NCI-H510A treated with DMSO at 0.1 percent for 48 hours (cell line): ENCODE data around the gene TGFB2.

Experiments used
- DNase-seq: peaks from one replicate; lab custom pipeline; 2025; lab: John Stamatoyannopoulos, UW

The TGFB2 gene

GRCh38 chr1:218462587-218462986 lies 117.5 kb downstream of the TGFB2 start:
- DNase-seq, result no peak

DNA sequence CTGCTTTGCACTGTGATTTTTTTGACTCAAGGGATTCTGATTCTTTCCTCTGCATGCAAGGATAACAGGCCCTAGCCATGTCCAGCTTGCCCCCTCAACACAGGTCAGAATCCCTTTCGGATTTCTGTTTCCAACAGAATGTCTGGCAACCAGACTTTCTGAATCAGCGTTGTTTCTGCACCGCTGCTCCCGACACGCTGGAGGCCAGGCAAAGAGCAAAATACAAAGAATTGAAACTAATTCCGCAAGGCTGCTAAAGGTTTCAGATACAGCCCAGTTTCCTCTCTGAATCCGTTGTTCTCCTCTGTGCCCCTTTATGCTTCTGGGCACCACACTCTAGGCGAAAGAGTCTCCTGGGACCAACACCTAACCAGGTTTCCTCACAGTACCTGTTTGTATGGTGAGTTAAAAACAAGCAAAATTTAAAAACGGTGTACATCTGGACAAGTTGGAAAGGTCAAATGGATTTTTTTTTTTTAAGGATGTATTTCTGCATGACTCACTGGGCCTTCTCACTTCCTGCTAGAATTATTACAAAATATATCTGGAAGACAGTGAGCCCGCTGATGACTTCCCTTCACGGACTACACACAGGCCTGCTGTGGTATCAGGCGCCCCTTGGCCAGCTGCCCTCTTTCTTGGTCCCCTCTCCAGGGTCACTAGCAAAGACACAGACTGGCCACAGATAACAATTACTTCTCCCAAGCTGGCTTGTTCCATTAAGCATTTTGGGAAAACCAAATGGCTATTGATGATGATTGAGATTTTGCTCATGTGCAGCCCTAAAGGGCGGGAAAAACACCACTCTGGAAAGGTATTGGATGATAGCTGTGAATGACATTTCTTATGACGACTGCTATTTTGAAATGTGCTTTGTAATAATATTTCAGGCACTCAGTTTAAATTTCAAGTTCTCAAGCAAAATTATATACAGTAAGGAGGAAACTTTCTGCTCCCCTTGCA lies 118.3 kb downstream of the TGFB2 start:
- DNase-seq, result no peak

GRCh38 chr1:218464871-218465270 lies 119.7 kb downstream of the TGFB2 start:
- no peak for DNase-seq

- no peak for DNase-seq
These were observed 121.3 kb downstream of the TGFB2 start for GRCh38 chr1:218466341-218467010.

DNA sequence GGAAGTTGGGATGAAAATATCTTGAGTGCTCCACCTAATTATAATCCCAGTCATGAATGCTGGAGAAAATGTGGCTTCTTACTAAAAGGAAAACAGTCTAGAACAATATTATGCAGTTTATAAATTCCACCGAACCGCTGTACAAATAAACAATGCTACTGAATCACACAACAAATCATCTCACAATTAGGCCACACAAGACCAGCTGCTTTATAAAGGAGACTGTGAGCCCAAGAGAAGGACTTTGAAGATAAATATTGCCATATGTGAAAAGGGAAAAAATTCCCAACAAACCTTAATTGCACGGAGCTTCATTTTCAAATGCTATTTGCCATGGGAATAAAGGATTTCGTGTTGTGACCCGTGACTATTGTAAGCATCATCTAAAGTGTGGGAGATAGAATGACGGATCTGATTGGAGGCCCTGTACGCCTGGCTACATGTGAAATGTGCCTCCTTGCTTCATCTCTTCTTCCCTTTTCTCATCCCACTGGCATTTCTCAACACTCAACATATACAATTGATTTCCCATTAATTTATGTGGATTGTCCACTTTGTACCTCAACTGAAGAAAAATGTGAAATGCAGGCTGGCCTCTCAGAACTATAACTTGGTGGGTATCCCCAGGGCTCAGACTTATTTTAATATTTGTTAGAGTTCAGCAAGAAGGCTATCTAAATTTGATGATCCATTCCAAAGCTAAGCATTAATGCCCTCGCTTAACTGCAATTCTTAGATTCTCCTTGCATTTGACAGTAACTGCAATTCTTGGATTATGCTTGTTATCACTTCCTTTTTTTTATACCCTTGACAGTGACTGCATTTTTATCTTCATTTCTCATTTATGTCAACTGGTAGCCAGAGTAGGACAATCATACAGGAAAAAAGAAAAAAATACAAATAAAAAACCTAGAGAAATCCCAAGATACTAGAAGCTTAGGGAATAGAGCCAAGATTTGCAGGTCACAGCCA lies 122.3 kb downstream of the TGFB2 start:
- no peak for DNase-seq

DNA sequence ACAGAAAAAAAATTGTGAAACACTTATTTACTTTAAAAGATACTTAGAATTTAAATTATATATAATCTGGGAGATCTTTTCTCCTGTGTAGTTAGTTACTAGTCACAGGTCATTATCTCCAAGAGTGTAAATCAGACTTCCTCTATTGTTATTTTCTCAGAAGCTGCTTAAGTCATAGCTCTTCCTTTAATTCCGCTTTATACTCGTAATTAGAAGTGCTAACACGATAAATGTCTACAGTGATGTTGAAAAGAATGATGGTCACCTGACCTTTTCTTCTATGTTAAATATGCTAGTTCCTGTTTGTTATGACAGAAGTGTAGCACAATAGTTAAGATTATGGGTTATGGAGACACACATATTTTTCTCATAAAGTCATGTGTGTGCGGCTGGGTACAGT lies 123.6 kb downstream of the TGFB2 start:
- no peak for DNase-seq

DNA sequence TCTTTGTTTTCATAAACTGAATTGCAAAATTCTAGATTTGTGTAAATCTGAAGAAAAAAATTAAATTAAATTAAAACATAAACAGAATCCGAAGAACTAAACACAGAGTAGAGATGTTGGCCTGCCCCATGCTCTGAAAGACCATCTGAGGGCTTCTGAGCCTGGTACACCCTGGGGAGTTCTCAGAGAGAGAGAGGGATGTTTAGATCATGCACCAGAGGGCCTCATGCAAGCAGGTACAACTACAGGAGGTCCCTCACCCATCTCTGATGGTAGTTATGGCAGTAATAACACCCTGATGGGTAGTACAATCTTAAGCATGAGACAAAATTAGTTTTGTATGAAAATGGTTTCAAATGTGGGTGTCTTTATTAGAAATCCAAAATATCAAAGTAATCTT lies 127.7 kb downstream of the TGFB2 start:
- DNase-seq, result no peak

GRCh38 chr1:218473522-218473921 lies 128.4 kb downstream of the TGFB2 start:
- no peak for DNase-seq

GRCh38 chr1:218474128-218474527 lies 129.0 kb downstream of the TGFB2 start:
- no peak for DNase-seq

DNA sequence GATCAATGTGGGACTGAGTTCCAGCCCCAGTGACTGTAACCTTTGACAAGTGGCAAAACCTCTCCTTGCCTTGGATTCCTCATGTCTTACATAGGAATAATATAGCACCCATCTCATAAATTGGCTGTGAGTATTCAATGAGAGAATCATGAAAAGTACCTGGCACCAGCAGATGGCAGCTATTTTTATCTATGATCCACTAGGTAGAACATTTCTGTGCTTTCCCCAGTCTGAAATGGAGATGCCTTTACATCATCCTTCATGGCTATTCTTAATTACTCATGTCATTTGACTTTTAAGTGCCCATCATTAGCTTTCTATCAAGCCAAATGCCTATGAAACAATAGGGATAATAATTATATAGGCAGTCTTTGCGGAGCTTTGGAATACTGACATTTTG lies 130.1 kb downstream of the TGFB2 start:
- DNase-seq, result no peak

- DNase-seq, result no peak
These were observed 130.6 kb downstream of the TGFB2 start for GRCh38 chr1:218475699-218476098.

- DNase-seq, result no peak
These were observed 131.2 kb downstream of the TGFB2 start for GRCh38 chr1:218476385-218476784.

- no peak for DNase-seq
These were observed 133.2 kb downstream of the TGFB2 start for GRCh38 chr1:218478336-218478735.

DNA sequence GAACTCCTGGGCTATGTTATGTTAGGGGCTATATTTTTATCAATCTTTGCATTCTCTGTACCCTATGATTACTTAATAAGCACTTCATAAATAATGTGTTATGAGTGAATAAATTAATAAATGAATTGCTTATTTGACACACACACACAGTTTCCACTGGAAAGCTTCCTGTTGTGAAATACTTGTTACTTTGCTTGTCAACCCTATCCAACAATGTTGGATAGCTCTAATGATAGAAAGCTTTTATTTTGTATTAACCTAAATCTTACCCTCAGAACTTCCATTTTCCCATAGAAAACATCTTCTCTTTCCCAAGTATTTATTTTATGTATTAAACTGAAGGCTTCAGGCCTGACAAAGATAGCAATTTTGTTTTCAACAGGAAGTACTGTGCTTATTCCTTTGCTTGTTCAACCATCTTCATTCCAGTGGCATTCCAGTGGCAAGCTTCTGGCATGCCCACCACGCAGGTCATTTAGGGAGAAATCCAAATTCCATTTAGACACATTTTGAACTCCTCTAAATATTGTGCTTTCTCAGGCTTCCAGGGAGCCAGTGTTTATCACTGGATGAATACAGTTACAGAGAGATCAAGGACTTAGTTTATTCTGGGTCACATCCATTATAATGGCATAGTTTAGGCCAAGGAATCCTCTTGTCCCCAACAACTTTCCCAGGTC lies 134.4 kb downstream of the TGFB2 start:
- no peak for DNase-seq

GRCh38 chr1:218480137-218480536 lies 135.0 kb downstream of the TGFB2 start:
- no peak for DNase-seq

DNA sequence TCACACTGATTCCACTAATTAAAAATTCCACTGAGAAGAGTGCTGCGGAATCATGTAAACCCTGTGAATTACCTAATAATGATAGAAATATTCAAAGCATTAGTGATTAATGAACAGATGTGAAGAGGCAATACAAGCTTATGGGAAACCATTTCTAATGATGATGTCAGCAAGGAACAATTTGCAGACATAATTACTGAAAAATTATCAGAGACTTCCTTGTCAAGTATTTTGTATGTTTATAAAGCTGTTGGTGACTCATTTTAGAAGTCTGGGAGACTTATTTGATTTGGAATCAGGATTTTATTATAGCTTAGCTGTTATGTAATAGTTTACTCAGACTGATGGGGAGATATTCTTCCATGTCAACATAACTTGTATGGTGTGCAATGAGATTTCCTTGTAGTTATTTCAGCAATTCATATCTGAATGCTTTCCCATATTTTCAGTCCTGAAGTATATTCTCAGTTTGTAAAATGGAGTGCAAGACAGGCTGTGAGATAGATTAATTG lies 135.5 kb downstream of the TGFB2 start:
- DNase-seq, result no peak

- no peak for DNase-seq
These were observed 136.1 kb downstream of the TGFB2 start for GRCh38 chr1:218481116-218481775.

DNA sequence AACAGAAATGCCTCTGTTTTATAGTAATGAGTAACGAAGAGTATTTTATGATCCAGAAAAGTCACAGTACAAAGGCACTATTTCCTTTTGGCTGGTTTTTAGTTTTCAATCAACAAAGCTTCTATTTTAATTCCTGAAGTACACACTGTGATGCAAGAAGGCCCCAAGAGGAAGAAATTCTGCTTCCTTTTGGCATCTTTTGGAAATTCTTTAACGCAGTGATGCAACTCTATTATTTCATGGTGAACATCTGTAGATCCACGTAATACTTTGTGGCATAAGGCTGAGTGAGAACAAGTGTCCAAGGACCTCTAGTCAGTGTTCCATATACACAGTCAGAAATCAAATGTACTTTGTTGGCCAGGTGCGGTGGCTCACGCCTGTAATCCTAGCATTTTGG lies 137.5 kb downstream of the TGFB2 start:
- no peak for DNase-seq

- DNase-seq, result no peak
These were observed 140.2 kb downstream of the TGFB2 start for GRCh38 chr1:218485241-218485928.

GRCh38 chr1:218488531-218488930 lies 143.4 kb downstream of the TGFB2 start:
- no peak for DNase-seq
